Activated naive CD4-positive, alpha-beta T cell (primary cell): Measurements from ENCODE around the gene RBKS.
A peak's percentile ranks its signal among the peaks of the same experiment; 100 is the strongest.
"Not testable (repeated sequence)": the region's sequence is repeated elsewhere in the genome, so short reads cannot be mapped to it uniquely, and the experiment has no call there.

Experiments
- DNase-seq, 4 experiments: peaks; one replicate each; lab custom pipeline; 2025; lab: John Stamatoyannopoulos, UW

RBKS gene

DNA sequence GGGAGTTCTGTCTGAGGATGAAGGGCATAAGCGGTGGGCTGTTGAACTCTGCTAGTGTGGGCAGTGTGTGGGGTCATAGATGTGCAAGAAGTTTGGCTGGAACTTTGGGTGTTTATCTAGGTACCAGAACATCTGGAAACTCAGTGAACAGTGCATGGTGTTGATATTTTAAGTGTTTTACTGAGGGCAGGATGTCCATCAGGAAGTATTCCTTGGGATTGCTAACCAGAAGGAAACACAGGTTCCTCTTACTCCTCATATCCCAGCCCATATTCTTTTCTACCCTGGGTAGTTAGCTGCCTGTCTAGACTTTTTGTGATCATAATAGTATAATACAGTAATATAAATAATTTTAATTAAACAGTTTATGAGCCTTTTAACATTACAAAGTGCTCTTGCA is 15.9 kb upstream of the RBKS start:
- DNase-seq = no peak

DNA sequence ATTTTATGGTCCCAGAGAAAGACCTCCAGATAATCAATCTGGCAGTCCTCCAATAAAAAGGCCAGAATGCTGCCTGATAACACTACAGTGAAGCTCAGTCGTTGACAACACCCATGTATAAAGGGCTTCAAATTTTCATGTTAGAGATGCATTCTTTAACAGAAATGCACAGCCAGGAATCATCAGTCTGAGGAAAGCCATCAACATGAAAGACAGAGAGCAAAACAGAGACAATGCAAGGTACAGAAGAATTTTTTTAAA is 14.1 kb upstream of the RBKS start:
- DNase-seq = no peak

DNA sequence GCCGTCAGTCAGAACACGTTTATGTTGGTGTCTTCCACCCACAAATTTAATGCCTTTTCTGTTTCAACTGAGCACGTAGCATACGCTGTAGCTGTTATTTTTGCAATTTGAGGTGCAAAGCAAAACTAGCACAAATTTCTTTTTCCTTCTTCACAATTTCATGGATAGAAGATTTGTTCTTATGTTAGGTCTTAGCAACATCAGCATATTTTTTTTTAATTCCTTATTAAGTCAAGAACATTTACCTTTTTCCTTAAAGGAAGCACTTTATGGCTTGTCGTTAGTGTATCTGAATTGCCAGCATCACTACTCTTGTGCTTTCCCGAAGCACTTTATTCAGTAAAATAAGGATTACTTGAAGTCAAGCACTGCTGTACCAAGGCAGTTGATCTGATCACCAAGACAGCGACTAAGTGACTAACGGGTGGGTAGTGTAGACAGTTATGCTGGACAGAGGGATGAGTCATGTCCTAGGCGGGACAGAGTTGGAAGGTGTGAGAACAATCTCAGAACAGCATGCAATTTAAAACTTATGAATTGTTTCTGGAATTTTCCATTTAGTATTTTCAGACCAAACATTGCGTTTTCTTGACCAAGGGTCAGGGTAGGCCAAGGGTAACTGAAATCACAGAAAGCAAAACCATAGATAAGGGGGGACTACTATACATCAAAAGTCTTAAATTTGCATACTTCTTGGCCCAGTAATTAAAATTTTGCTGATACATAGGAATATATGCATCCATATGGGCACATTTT is 13.6 kb upstream of the RBKS start:
- no peak for DNase-seq

DNA sequence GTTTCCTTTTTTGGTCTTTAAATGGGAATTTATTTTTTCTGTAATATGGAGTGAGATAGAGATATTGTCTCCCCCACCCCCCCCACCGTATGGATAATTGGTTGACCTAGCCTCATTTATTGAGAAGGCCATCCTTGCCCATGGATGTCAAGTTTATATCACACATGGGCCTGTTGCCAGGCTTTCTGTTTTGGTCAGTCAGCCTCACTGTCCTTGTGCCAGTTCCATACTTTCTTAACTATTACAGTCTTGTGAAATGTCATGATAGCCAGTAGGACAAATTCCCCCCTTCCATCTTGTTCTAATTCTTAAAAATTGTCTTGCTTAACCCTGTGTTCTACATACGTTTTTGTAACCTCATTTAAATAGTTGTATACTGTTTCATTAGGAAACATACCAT is 12.8 kb upstream of the RBKS start:
- DNase-seq = no peak

DNA sequence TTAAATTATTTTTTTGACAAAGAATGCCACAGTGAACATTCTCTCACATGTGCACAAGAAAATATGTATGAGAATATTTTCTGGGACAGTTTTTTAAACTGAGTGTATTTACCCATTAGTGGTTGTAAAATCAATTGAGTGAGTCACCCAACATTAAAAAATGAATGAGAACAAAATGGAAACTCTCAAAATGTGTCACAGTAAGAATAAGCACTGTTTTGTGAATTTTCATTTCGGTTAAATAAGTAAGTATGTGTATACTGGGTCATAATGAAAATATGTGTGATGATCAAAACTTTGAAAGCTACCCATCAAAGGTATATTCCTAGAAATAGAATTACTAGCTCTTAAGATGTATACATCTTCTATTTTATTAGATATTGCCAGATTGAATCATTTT is 11.9 kb upstream of the RBKS start:
- no peak for DNase-seq

DNA sequence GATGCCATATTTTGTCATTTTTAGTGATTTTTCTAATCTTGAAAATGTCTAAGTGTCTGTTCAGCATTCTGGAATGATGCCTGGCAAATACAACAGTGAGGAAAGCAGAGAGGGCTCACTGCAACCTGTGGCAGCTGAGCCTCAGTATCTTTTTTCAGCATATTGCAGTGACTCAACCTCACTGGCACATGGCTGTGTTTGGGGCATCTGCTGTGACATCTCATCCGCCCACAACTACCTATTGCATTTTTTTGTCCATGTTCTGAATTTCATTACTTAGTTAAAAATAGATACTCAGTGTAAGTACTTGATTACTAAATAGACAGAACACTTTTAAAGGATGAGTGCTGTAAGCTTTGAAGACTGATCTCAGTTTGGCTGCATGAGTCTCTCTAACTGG is 11.0 kb upstream of the RBKS start:
- DNase-seq = no peak

DNA sequence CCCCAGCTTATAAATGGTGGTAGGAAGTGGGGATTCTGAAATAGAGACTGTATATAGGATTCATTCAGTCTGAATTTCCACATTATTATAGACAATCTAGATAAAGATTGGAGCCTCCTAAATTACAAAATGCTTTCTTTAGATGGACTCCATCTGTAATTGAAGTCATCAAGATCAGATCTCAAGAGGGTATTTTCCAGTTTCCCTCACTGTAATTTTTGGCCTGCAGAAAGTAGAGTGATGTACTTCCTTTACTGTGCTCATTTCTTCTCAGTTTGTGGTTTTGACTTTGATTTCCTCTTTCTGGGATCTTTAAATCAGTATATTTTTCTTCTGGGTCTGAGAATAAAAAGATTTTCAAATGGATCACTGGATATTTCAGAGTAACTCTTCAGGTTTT is 7.5 kb upstream of the RBKS start:
- no peak for DNase-seq

DNA sequence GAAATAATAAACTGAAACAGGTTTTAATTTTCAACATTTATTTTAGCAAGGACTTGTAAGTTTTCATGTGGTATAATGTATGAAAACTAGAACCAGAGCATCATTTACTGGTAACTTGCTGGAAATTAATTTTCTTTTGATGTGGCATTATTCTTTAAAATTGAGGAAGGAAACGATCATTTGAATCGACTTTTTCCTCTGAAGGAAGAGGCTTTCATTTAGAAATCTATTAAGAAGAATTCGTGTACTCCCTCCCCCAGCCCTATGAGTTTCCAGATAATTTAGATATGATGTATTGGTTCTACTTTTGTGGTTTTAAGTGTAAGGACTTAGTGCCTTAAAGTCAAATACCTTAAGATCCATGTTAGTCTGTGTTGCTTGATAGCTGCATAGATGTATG is 2.8 kb upstream of the RBKS start:
- DNase-seq = no peak

DNA sequence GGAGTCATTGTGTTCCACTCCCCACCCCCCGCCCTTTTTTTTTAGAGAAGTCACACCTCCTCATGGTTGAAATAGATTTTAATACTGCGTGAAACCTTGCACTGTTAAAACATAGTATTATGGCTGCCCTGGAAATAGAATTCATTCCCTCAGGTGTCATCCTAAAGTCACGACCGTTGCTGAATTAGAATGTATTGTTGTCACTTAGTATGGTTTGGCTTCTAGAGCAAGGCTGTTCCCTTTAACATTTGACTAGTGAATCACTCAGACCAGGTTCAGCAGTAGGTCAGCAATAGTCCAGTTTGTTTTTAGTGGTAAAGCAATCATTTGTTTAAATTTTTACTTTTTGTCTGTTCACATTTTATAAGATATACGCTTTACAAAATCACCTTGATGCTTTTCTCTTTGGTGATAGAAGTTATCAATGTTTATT is 1.5 kb upstream of the RBKS start:
- DNase-seq = no peak

DNA sequence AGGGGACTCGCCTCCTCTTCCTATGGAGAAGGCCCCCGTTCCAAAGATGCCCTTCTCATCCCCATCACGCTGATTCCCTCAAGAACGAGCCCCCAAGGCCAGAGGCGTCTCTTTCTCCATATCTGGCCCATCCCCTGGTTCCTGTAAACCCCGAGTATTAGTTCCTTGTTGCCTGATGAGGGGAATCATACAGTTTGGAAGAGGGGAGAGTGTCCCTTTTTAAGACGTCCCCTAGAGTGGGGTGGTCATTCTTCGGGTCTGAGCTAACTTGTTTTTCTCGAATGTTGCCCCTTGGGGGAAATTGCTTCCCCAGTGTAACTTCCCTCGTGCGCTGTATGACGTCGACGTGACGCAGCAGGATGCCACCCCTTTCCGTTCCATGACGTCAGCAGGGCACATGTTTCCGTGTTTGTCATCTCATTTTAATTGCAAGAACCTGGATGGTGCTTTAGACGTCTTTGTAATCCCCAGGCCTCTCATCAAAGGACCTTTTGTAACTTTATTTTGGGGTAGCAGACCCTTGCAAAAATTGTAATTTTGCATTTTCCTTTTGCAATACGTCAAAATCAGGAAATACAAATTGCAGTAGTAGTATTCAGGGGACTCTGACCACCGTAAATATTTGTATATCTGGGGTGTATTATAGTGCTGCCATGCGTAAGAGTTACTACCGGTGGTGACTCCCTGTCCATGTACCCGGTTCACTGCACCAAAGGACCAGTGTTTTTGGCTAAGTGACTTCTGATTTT is 911 bp upstream of the RBKS start:
- DNase-seq = peak; percentile 48 to 71 (median 58)

DNA sequence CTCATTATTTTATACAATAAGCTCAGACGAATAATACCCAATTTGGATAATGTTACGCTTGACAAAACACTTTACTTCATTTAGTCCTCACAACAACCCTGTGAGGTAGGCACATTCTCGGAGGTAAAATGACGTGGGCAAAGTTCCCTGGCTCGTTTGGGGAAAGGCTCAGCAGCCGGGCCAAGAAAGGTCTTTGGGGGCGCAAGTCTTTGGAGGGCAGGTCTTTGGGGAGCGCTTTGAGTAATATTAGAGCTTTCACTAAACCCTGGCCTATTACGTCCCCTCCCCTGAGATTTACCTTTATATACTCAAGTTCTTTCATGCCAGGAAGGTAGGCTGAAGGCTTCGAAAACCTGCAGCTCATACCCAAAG is 427 bp downstream of the RBKS start:
- DNase-seq = peak in 1 of 4 experiments; percentile 12

DNA sequence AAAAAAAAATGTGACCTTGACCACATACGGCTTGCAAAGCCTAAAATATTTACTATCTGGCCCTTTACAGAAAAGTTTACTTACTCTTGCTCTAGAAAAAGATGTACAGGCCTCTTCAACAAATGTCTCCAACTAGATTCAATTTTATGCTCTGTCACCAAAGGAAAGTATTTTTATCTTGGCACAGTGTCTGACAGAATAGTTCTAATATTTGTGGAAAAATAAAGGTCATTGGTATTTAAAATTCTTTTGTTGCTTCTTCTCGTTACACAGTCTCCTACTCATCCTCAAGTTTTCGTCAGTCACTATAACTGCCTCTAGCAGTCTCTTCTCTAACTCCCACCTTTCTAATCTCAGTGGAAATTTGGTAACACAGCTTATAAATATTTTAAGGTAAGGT is 1.4 kb downstream of the RBKS start:
- no peak for DNase-seq

DNA sequence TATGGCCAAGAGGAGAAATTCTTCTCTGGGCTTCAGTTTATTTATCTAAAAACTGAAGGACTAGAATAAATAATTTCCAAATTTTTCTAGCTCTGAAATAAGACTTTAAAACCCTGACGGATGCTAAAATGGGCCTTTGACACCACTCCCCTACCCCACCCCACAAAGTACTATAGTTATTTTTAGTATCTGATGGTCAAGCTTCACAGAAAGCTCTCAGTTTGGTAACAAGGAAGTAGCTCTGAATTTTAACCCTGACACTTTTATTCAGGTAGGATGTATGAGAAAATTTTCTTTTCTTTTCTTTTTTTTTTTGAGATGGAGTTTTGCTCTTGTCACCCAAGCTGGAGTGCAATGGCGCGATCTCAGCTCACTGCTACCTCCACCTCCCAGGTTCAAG is 2.4 kb downstream of the RBKS start:
- no peak for DNase-seq

DNA sequence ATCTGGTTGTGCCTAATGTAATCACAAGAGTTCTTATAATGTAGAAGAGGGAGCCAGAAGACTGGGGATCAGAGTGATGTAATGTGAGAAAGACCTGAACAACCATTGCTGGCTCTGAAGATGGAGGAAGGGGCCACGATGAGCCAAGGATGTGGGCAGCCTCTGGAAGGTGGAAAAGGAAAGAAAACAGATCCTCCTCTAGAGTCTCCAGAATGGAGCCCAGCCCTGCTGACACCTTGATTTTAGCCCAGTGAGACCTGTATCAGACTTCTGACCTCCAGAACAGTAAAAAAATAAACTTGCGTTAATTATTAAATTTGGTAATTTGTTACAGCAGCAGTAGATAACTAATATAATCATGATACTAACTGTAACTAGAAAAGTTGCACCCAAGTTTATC is 3.1 kb downstream of the RBKS start:
- no peak for DNase-seq

DNA sequence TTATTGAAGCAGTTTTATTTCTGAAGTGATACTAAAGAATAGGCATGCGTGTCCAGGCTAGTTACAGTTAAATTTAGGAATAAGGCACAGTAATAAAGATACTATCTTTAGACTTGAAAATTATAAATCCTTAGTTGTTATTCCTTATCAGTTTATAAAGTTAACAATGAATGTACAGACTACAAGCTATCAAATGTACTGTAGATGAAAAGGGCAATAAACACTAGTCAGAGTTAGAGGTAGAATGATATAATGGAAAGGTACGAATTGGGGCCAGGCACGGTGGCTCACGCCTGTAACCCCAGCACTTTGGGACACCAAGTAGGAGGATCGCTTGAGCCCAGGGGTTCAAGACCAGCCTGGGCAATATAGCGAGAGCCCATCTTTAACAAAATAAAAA is 3.9 kb downstream of the RBKS start:
- DNase-seq = no peak

DNA sequence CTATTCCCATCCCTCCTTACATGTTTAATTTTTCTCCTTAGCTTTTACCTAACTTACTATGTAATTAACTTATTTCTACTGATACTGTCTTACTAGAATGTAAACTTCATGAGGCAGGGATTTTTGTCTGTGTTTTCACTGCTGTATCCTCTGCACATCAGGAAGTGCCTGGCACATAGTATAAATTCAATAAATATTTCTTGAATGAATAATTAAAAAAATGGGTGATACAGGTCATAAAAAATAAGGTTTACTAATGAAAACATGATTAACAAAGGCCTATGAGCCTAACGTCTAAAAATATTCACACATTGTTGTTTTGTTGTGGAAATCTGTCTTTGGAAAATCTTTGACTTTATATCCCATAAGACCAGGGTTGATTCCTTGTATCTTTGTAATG is 4.5 kb downstream of the RBKS start:
- DNase-seq = no peak

DNA sequence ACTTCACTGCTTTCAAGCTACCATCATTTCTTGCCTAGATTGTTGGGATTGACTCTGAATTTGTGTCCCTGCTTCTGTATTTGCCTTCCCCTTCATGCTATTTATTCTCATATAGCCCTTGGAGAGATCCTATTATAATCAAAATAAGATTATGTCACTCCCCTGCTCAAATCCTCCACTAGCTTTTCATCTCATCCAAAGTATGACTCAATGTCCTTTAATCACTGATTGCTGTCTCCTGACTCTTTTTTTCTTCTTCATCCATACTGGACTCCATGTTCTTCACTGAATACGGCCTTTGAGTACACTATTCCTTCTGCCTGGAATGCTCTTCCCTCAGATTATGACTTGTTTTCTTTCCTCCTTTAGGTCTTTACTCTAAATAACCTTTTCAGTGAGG is 5.0 kb downstream of the RBKS start:
- no peak for DNase-seq

DNA sequence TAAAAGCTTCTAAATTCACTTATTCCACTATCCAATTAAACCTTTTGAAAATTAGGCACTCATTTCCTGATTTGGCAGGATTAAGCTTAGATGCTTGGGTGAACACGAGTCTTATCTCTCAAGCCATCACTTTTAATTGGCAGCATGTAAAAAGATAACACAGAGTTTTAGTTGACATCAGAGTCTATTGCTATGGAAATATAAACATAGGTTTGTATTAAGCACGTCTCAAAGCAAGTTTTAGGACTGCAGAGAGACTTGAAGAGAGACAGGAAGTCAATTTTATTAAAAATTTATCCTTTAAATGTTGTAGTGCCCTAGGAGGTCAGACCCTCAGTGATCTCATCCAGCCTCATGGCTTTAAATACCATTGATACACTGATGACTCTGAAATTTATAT is 5.6 kb downstream of the RBKS start:
- DNase-seq = no peak

DNA sequence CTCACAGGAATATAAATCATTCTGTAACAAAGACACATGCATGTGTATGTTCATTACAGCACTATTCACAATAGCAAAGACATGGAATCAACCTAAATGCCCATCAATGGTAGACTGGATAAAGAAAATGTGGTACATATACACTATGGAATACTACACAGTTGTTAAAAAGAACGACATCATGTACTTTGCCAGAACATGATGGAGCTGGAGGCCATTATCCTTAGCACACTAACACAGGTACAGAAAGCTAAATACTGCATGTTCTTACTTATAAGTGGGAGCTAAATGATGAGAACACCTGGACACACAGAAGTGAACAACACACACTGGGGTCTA is 7.6 kb downstream of the RBKS start:
- not testable (repeated sequence) for DNase-seq

DNA sequence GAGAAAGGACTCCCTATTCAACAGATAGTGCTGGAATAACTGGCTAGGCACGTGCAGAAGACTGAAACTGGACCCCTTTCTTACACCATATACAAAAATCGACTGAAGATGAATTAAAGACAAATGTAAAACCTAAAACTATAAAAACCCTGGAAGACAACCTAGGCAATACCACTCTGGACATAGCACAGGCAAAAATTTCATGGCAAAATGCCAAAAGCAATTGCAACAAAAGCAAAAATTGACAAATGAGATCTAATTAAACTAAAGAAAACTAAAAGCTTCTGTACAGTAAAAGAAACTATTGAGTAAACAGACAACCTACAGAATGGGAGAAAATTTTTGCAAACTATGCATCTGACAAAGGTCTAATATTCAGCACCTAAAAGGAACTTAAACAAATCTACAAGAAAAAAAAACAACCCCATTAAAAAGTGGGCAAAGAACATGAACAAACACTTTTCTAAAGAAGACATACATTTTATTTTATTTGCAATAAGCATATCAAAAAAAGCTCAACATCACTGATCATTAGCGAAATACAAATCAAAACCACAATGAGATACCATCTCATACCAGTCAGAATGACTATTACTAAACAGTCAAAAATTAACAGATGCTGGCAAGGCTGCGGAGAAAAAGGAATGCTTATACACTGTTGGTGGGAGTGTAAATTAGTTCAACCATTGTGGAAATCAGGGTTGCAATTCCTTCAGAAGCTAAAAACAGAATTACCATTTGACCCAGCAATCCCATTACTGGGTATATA is 8.2 kb downstream of the RBKS start:
- not testable (repeated sequence) for DNase-seq

DNA sequence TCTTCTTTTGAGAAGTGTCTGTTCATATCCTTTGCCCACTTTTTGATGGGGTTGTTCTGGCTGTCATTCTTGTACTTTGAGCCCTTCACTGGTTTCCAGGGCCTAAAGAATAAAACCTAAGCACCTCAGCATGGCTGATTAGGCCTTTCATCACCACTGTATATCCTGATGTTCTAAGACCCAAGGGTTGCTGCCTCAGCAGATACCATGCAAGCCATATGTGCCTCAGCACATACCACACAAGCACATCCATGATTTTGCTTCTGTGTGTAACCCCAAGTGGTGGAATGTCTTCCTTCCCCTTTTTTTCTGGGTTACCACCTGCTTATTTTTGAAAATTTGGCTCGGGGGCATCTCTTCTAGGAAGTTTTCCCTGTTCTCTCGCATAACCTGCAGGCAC is 11.4 kb downstream of the RBKS start:
- no peak for DNase-seq

DNA sequence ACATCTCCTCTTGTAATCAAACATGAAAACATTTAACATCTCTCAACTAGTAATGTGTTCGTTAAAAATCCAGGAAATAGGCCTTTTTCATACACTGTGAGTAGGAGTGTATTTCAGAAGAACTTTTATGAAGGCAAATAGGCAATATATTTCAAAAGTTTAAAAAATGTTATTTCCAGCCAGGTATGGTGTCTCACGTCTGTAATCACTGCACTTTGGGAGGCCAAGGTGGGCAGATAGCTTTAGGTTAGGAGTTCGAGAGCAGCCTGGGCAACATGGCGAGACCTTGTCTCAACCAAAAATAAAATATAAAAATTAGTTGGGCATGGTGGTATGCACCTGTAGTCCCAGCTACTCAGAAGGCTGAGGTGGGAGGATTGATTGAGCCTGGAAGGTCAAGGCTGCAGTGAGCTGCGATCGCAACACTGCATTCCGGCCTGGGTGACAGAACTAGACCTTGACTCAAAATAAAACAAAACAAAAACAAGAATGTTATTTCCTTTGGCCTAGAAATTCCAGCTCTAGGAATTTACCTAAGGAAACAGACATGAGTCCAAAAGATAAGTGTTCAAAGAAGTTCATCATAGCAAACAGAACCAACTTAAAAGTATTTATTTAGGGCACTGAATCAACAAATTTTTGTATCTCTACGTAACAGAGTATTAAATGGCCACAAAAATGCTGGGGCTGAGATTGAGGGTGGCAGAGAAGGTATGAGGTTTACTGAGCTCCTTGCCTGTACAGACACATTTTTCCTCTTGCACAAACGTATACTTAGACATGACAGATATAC is 14.9 kb downstream of the RBKS start:
- no peak for DNase-seq

DNA sequence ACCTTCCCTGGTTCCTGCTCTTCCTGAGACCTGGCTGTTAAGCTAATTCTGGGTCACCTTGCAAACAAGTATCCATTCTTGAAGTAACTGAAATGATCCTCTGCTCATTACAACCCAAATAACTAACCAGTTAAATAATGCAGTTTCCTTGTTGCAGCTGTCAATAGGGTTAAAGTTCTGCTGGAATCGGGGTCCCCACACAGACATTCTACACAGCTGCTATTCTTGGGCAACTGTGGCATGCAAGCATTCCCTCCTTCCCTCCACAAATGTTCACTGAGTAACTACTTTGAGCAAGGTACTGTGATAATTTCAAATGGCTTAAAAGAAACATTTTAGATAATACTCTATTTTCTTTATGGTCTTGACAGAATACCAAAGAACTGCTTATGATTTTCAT is 17.1 kb downstream of the RBKS start:
- no peak for DNase-seq
